ENCODE measurements around the gene ASAP3.

ASAP3 gene

DNA sequence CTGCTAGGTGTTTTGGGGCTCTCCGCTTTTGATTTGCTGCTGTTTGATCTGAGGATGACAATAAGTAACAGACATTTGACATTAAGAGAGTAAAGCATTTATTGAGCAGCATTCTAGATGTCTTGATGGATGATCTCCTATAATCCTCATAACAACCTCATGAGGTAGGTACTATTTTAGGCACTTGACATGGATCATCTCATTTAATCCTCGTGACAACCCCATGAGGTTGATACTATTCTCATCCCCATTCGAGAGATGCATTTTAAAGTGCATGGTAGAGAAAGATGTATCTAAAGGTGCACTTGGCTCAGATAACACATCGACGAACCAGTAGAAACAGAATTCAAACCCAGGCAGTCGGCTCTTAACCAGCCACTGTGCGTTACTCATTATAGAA lies 86.1 kb downstream of the ASAP3 start:
- Histone ChIP-seq H3K27me3 (ENCODE audit: insufficient read depth, low read length, poor library complexity) (no peaks in the 10 kb centered on the region), H3K23ac (ENCODE audit: low read length) (no peak overlapping the region), H3K56ac (ENCODE audit: low read length) (no peak overlapping the region), H3K4me3 (ENCODE audit: low read length) (no peak overlapping the region), H3K79me2 (ENCODE audit: control insufficient read depth, insufficient read depth, low read length) (no peaks in the 10 kb centered on the region), H2AK5ac (ENCODE audit: low read length) (no peak overlapping the region), H4K5ac (ENCODE audit: low read length) (no peak overlapping the region), H2BK5ac (ENCODE audit: low read length) (no peak overlapping the region), H3K4me1 (ENCODE audit: control insufficient read depth, low read depth, low read length) (peaks cover 2% of the 10 kb centered on the region), H3K9ac (ENCODE audit: low read length) (no peak overlapping the region), H4K8ac (ENCODE audit: low read depth, low read length) (no peak overlapping the region), H3K4ac (ENCODE audit: low read depth, low read length) (no peak overlapping the region), H3K18ac (ENCODE audit: low read length) (no peak overlapping the region), H3K36me3 (ENCODE audit: control insufficient read depth, insufficient read depth, low read length) (no peaks in the 10 kb centered on the region), H3K4me2 (ENCODE audit: low read length) (no peak overlapping the region), H3K79me1 (ENCODE audit: low read length) (no peaks in the 10 kb centered on the region), H2BK15ac (replicated peaks; ENCODE audit: low read depth) (no peak overlapping the region), H2BK120ac (ENCODE audit: low read depth, low read length) (no peak overlapping the region), H3K27ac (ENCODE audit: low read depth, low read length) (no peak overlapping the region)
- no peak for DNase-seq
- WGBS (ENCODE audit: extremely low coverage, insufficient coverage, low lambda C conversion rate): no CpG with 5 or more reads among the region's 7 CpGs

DNA sequence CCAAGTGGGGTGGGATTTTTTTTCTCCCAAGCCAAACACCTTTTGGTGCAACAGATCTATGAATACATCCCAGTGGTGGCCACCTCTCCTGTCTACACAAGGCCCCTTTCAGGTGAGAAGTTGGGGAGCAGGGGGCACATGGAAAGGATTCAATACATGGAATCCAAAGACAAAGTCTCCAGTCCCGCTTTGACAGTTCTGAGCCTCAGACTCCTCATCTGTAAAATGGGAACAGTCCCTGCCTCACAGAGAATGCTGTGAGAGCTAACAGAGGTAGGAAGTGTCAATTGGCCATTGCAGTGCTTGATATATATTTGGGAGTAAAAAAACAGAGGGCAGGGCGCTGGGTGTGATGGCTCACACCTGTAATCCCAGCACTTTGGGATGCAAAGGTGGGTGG lies 87.6 kb downstream of the ASAP3 start:
- Histone ChIP-seq H3K27me3 (ENCODE audit: insufficient read depth, low read length, poor library complexity) (no peaks in the 10 kb centered on the region), H2BK120ac (ENCODE audit: low read depth, low read length) (no peak overlapping the region), H4K8ac (ENCODE audit: low read depth, low read length) (no peak overlapping the region)

GRCh38 chr1:23395849-23396248 lies 88.1 kb downstream of the ASAP3 start:
- no CpG with 5 or more reads among the region's 4 CpGs for WGBS (ENCODE audit: extremely low coverage, insufficient coverage, low lambda C conversion rate)
- H3K27me3 ChIP-seq (ENCODE audit: insufficient read depth, low read length, poor library complexity): no peaks in the 10 kb centered on the region
- no peaks in the 10 kb centered on the region for H3K36me3 ChIP-seq (ENCODE audit: control insufficient read depth, insufficient read depth, low read length)
- no peak overlapping the region for H3K56ac ChIP-seq (ENCODE audit: low read length)
- peaks cover 2% of the 10 kb centered on the region for H3K4me1 ChIP-seq (ENCODE audit: control insufficient read depth, low read depth, low read length)
- H3K9ac ChIP-seq (ENCODE audit: low read length): no peak overlapping the region
- H3K79me2 ChIP-seq (ENCODE audit: control insufficient read depth, insufficient read depth, low read length): no peaks in the 10 kb centered on the region
- H3K79me1 ChIP-seq (ENCODE audit: low read length): no peaks in the 10 kb centered on the region
- H2BK120ac ChIP-seq (ENCODE audit: low read depth, low read length): no peak overlapping the region
- no peak for DNase-seq
- no peak overlapping the region for H2BK5ac ChIP-seq (ENCODE audit: low read length)
- H3K23ac ChIP-seq (ENCODE audit: low read length): no peak overlapping the region
- no peak overlapping the region for H4K8ac ChIP-seq (ENCODE audit: low read depth, low read length)
- no peak overlapping the region for H2BK15ac ChIP-seq (replicated peaks; ENCODE audit: low read depth)
- H3K4me2 ChIP-seq (ENCODE audit: low read length): no peak overlapping the region
- no peak overlapping the region for H4K5ac ChIP-seq (ENCODE audit: low read length)
- no peak overlapping the region for H3K18ac ChIP-seq (ENCODE audit: low read length)
- no peak overlapping the region for H3K4me3 ChIP-seq (ENCODE audit: low read length)
- H3K4ac ChIP-seq (ENCODE audit: low read depth, low read length): no peak overlapping the region
- H2AK5ac ChIP-seq (ENCODE audit: low read length): peak overlapping the region; percentile 15
- no peak overlapping the region for H3K27ac ChIP-seq (ENCODE audit: low read depth, low read length)

More for the DNA sequence above, 87.6 kb downstream of the ASAP3 start:
- H3K9ac ChIP-seq (ENCODE audit: low read length): no peak overlapping the region
- DNase-seq: no peak
- H3K4me3 ChIP-seq (ENCODE audit: low read length): no peak overlapping the region
- H2BK15ac ChIP-seq (replicated peaks; ENCODE audit: low read depth): no peak overlapping the region
- no peaks in the 10 kb centered on the region for H3K79me1 ChIP-seq (ENCODE audit: low read length)
- no peak overlapping the region for H3K27ac ChIP-seq (ENCODE audit: low read depth, low read length)
- no peak overlapping the region for H2AK5ac ChIP-seq (ENCODE audit: low read length)
- peaks cover 2% of the 10 kb centered on the region for H3K4me1 ChIP-seq (ENCODE audit: control insufficient read depth, low read depth, low read length)
- H4K5ac ChIP-seq (ENCODE audit: low read length): no peak overlapping the region
- H2BK5ac ChIP-seq (ENCODE audit: low read length): no peak overlapping the region
- no peak overlapping the region for H3K23ac ChIP-seq (ENCODE audit: low read length)
- H3K18ac ChIP-seq (ENCODE audit: low read length): no peak overlapping the region
- H3K4ac ChIP-seq (ENCODE audit: low read depth, low read length): no peak overlapping the region
- H3K56ac ChIP-seq (ENCODE audit: low read length): no peak overlapping the region
- H3K79me2 ChIP-seq (ENCODE audit: control insufficient read depth, insufficient read depth, low read length): no peaks in the 10 kb centered on the region
- H3K36me3 ChIP-seq (ENCODE audit: control insufficient read depth, insufficient read depth, low read length): no peaks in the 10 kb centered on the region
- no peak overlapping the region for H3K4me2 ChIP-seq (ENCODE audit: low read length)
- WGBS (ENCODE audit: extremely low coverage, insufficient coverage, low lambda C conversion rate): no CpG with 5 or more reads among the region's 2 CpGs

- no peaks in the 10 kb centered on the region for H3K27me3 ChIP-seq (ENCODE audit: insufficient read depth, low read length, poor library complexity)
- no peaks in the 10 kb centered on the region for H3K79me1 ChIP-seq (ENCODE audit: low read length)
- H3K79me2 ChIP-seq (ENCODE audit: control insufficient read depth, insufficient read depth, low read length): no peaks in the 10 kb centered on the region
- no peaks in the 10 kb centered on the region for H3K36me3 ChIP-seq (ENCODE audit: control insufficient read depth, insufficient read depth, low read length)
- H3K4me2 ChIP-seq (ENCODE audit: low read length): no peak overlapping the region
- no peak overlapping the region for H2BK15ac ChIP-seq (replicated peaks; ENCODE audit: low read depth)
- peaks cover 2% of the 10 kb centered on the region for H3K4me1 ChIP-seq (ENCODE audit: control insufficient read depth, low read depth, low read length)
- H2BK120ac ChIP-seq (ENCODE audit: low read depth, low read length): no peak overlapping the region
- H3K4ac ChIP-seq (ENCODE audit: low read depth, low read length): no peak overlapping the region
- H3K27ac ChIP-seq (ENCODE audit: low read depth, low read length): no peak overlapping the region
- H4K8ac ChIP-seq (ENCODE audit: low read depth, low read length): no peak overlapping the region
- peak; percentile 37 for DNase-seq
- no peak overlapping the region for H3K23ac ChIP-seq (ENCODE audit: low read length)
- no peak overlapping the region for H2BK5ac ChIP-seq (ENCODE audit: low read length)
- no peak overlapping the region for H3K9ac ChIP-seq (ENCODE audit: low read length)
- no peak overlapping the region for H2AK5ac ChIP-seq (ENCODE audit: low read length)
- no peak overlapping the region for H3K4me3 ChIP-seq (ENCODE audit: low read length)
- H3K18ac ChIP-seq (ENCODE audit: low read length): no peak overlapping the region
- H4K5ac ChIP-seq (ENCODE audit: low read length): no peak overlapping the region
- peak overlapping the region; percentile 17 for H3K56ac ChIP-seq (ENCODE audit: low read length)
- WGBS (ENCODE audit: extremely low coverage, insufficient coverage, low lambda C conversion rate): no CpG with 5 or more reads among the region's 8 CpGs
Observed at GRCh38 chr1:23395154-23395724, 88.7 kb downstream of the ASAP3 start.

DNA sequence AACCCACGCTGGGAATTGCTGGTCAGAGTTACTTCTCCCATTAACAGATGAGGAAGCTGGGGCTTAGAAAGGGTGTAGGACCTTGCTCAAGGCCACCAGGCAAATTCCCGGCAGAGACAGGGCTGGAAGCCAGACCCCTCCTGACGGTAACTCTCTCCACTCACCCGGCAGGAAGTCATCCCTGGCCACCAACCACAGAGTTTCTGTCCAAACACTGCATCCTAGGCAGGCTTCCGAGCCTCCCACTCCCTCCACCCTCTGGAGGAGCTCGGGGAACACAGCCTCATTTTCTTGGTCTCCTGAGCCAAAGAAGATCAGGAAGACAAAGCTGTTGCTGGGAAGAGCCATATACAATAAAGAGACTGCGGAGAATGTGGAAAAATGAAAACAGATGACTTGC lies 89.3 kb downstream of the ASAP3 start:
- H3K23ac ChIP-seq (ENCODE audit: low read length): no peak overlapping the region
- H3K9ac ChIP-seq (ENCODE audit: low read length): no peak overlapping the region
- no peak overlapping the region for H2BK15ac ChIP-seq (replicated peaks; ENCODE audit: low read depth)
- H3K18ac ChIP-seq (ENCODE audit: low read length): no peak overlapping the region
- no peak overlapping the region for H2BK120ac ChIP-seq (ENCODE audit: low read depth, low read length)
- peaks cover 2% of the 10 kb centered on the region for H3K4me1 ChIP-seq (ENCODE audit: control insufficient read depth, low read depth, low read length)
- no peak overlapping the region for H3K56ac ChIP-seq (ENCODE audit: low read length)
- H4K8ac ChIP-seq (ENCODE audit: low read depth, low read length): no peak overlapping the region
- no peak overlapping the region for H2BK5ac ChIP-seq (ENCODE audit: low read length)
- peak; percentile 80 for DNase-seq
- peak overlapping the region; percentile 20 for H3K27ac ChIP-seq (ENCODE audit: low read depth, low read length)
- H3K4me3 ChIP-seq (ENCODE audit: low read length): no peak overlapping the region
- H2AK5ac ChIP-seq (ENCODE audit: low read length): no peak overlapping the region
- H3K79me2 ChIP-seq (ENCODE audit: control insufficient read depth, insufficient read depth, low read length): no peaks in the 10 kb centered on the region
- no peak overlapping the region for H3K4ac ChIP-seq (ENCODE audit: low read depth, low read length)
- H3K4me2 ChIP-seq (ENCODE audit: low read length): no peak overlapping the region
- no peaks in the 10 kb centered on the region for H3K79me1 ChIP-seq (ENCODE audit: low read length)
- WGBS (ENCODE audit: extremely low coverage, insufficient coverage, low lambda C conversion rate): no CpG with 5 or more reads among the region's 7 CpGs
- H4K5ac ChIP-seq (ENCODE audit: low read length): no peak overlapping the region
- no peaks in the 10 kb centered on the region for H3K27me3 ChIP-seq (ENCODE audit: insufficient read depth, low read length, poor library complexity)
- H3K36me3 ChIP-seq (ENCODE audit: control insufficient read depth, insufficient read depth, low read length): no peaks in the 10 kb centered on the region

- Histone ChIP-seq H3K56ac (ENCODE audit: low read length) (no peak overlapping the region), H3K4ac (ENCODE audit: low read depth, low read length) (no peak overlapping the region), H3K9ac (ENCODE audit: low read length) (no peak overlapping the region), H2BK120ac (ENCODE audit: low read depth, low read length) (no peak overlapping the region), H4K8ac (ENCODE audit: low read depth, low read length) (no peak overlapping the region), H3K4me3 (ENCODE audit: low read length) (no peak overlapping the region), H3K4me1 (ENCODE audit: control insufficient read depth, low read depth, low read length) (peaks cover 2% of the 10 kb centered on the region), H3K4me2 (ENCODE audit: low read length) (no peak overlapping the region), H3K18ac (ENCODE audit: low read length) (no peak overlapping the region), H3K36me3 (ENCODE audit: control insufficient read depth, insufficient read depth, low read length) (no peaks in the 10 kb centered on the region), H3K79me2 (ENCODE audit: control insufficient read depth, insufficient read depth, low read length) (no peaks in the 10 kb centered on the region), H4K5ac (ENCODE audit: low read length) (no peak overlapping the region), H3K79me1 (ENCODE audit: low read length) (no peaks in the 10 kb centered on the region), H3K23ac (ENCODE audit: low read length) (no peak overlapping the region), H2BK5ac (ENCODE audit: low read length) (no peak overlapping the region), H2AK5ac (ENCODE audit: low read length) (no peak overlapping the region), H3K27ac (ENCODE audit: low read depth, low read length) (no peak overlapping the region), H3K27me3 (ENCODE audit: insufficient read depth, low read length, poor library complexity) (no peaks in the 10 kb centered on the region), H2BK15ac (replicated peaks; ENCODE audit: low read depth) (no peak overlapping the region)
- no CpG with 5 or more reads among the region's 4 CpGs for WGBS (ENCODE audit: extremely low coverage, insufficient coverage, low lambda C conversion rate)
- no peak for DNase-seq
Observed at GRCh38 chr1:23394181-23394580, 89.8 kb downstream of the ASAP3 start.
